Heart right ventricle (tissue), 16 donors: Measurements from ENCODE around the gene C19orf47. TPM values are rescaled to one million over a fixed set of nuclear protein-coding genes. Genes with fewer than 3 reads are reported as not detected.

Source experiments
- ATAC-seq, 8 donors: fragments of 200-7000 bp; cut with Tn5 transposase; one replicate each; pipeline ENCODE4 v1.9.1; 2020; ENCODE audit warnings: mild to moderate bottlenecking in 8 of 8, moderate library complexity in 8 of 8, moderate number of reproducible peaks in 1 of 8
- DNase-seq, 2 donors: peaks; one replicate each; pipeline ENCODE4 v3.0.0-alpha.2; 2020
- H3K27ac ChIP-seq, 10 donors: fragments of 200-600 bp; sonication (generic) in 2 of 10; one replicate each; pipeline versions ENCODE4 v1.5.0 to v1.8.0; 2020 to 2022; ENCODE audit warnings: mild to moderate bottlenecking in 3 of 10
- H3K27me3 ChIP-seq, 7 donors: fragments of 200-600 bp; one replicate each; pipeline ENCODE4 v1.8.0; 2021 to 2022; ENCODE audit warnings: mild to moderate bottlenecking in 2 of 7
- H3K36me3 ChIP-seq, 9 donors: fragments of 200-600 bp; sonication (generic) in 1 of 9; one replicate each; pipeline versions ENCODE4 v1.5.0 to v1.8.0; 2020 to 2022; ENCODE audit warnings: mild to moderate bottlenecking in 2 of 9
- H3K4me1 ChIP-seq, 9 donors: fragments of 200-600 bp; sonication (generic) in 1 of 9; one replicate each; pipeline versions ENCODE4 v1.5.0 to v1.8.0; 2020 to 2022; ENCODE audit warnings: mild to moderate bottlenecking in 4 of 9
- H3K4me3 ChIP-seq, 10 donors: fragments of 200-600 bp; sonication (generic) in 2 of 10; one replicate each; pipeline versions ENCODE4 v1.5.0 to v1.8.0; 2020 to 2022; ENCODE audit warnings: mild to moderate bottlenecking in 7 of 10, moderate library complexity in 2 of 10
- H3K9me3 ChIP-seq, 11 donors: fragments of 200-600 bp in 10 of 11; sonication (generic) in 2 of 11; one replicate each; pipeline versions ENCODE4 v1.5.0 to v1.8.0; 2013 to 2022; ENCODE audit warnings: mild to moderate bottlenecking in 2 of 11, control low read depth in 1 of 11, moderate library complexity in 1 of 11
- CTCF ChIP-seq, 9 donors: fragments of 200-600 bp; sonication (generic) in 2 of 9; IDR thresholded peaks; one replicate each; pipeline versions ENCODE4 v1.5.0 to v1.8.0; 2021 to 2022; ENCODE audit warnings: antibody characterized with exemption in 9 of 9, mild to moderate bottlenecking in 5 of 9, moderate library complexity in 1 of 9
- WGBS, 2 donors: extraction: QIAGEN DNeasy Blood & Tissue Kit; methylation state at CpG; one replicate each; pipeline ENCODE4 v1.1.7; 2013; ENCODE audit warnings: inconsistent platforms in 1 of 2; 5-methylcytosine and 5-hydroxymethylcytosine counted together
- intact Hi-C, 10 donors: fragments of 100-400 bp; cut with DNase I; formaldehyde crosslinking; loops; one replicate each; pipeline versions ENCODE4 v1.11.1 to v1.14.2; 2022
- polyA plus RNA-seq, 2 donors: library from polyadenylated mRNA; stranded (reverse); fragments of 200-250 nt; gene quantifications; one replicate each; pipeline ENCODE4 v1.2.3, GENCODE V29; 2013
- total RNA-seq, 10 donors: library from RNA; stranded (reverse); fragmentation: NEBNext Ultra II Directional in 3 of 10; extraction: Animal tissue kit (Norgen Biotek cat#: 25700) in 3 of 10; gene quantifications; one replicate each; pipeline versions ENCODE4 v1.2.1 to v1.2.4, GENCODE V29; 2021 to 2023
- donor health status: Arrhythmogenic right ventricular cardiomyopathy.
- donor health status: ischemic (EF 13 %, LVEDD 7.1; RV severe dilation, severe dysfunction).
- donor health status: healthy with polysubstance abuse.
- donor health status: DM: no; HTN: yes; CAD: no.
- donor health status: DM: no; HTN: no; CAD: no.
- donor health status: ischemic (EF 25% LVEDD 6.9; RV normal size, moderate dysfunction).
- donor health status: ischemic (EF 25% LVEDD 5.7; RV mildly dilated, moderate dysfunction).
- donor health status: healthy.
- donor health status: DM: yes; HTN: yes; CAD: no.
- donor health status: Ischemic cardiomyopathy.
- donor health status: ischemic (EF 35%, LVEDD 5.7; RV mildly dilated, moderate dysfunction).
- donor health status: nonischemic (EF 11% LVEDD 7.7; RV severe dilation, severe dysfunction).
- donor health status: DM: yes; HTN: yes; CAD: no.
- donor health status: PGD.
- donor health status: ischemic (EF 29% LVEDD 5.4; RV normal size, mild dysfunction).
- donor health status: nonischemic (EF 23%, LVEDD 6.1; RV moderate dilation, normal function).

The C19orf47 gene
- total and polyA plus RNA-seq, 12 donors: 138 to 347 (median 150) TPM

- Histone ChIP-seq H3K9me3 (no peaks in the 10 kb centered on the region), H3K36me3 (peaks cover 10 to 92% (median 65%) of the 10 kb centered on the region in 9 donors), H3K27ac (no peak overlapping the region), H3K4me3 (no peak overlapping the region), H3K27me3 (no peaks in the 10 kb centered on the region), H3K4me1 (peaks cover 0 to 7% (median 0%) of the 10 kb centered on the region in 9 donors)
- 86 to 91% methylated on average over 7 of the region's 7 CpGs for WGBS, 2 donors
- intact Hi-C loops: no loop called here
- ATAC-seq (no peak), DNase-seq (no peak)
- no peak for TF ChIP-seq CTCF (IDR thresholded peaks at IDR 0.05)
Observed at GRCh38 chr19:40322271-40322610, 26.0 kb downstream of the C19orf47 start.

GRCh38 chr19:40321566-40322270 lies 26.5 kb downstream of the C19orf47 start:
- no peak for ATAC-seq
- Histone ChIP-seq H3K36me3 (peaks cover 10 to 92% (median 60%) of the 10 kb centered on the region in 9 donors), H3K4me1 (peaks cover 0 to 7% (median 0%) of the 10 kb centered on the region in 9 donors), H3K9me3 (no peaks in the 10 kb centered on the region), H3K4me3 (no peak overlapping the region), H3K27ac (no peak overlapping the region), H3K27me3 (no peaks in the 10 kb centered on the region)
- no peak for DNase-seq
- TF ChIP-seq CTCF (IDR thresholded peaks at IDR 0.05): no peak
- intact Hi-C loops: no loop called here
- WGBS, 2 donors: 93 to 94% methylated on average over 27 of the region's 27 CpGs

GRCh38 chr19:40321076-40321475 lies 27.1 kb downstream of the C19orf47 start:
- no peak for TF ChIP-seq CTCF (IDR thresholded peaks at IDR 0.05)
- Histone ChIP-seq H3K9me3 (no peaks in the 10 kb centered on the region), H3K36me3 (peaks cover 10 to 88% (median 54%) of the 10 kb centered on the region in 9 donors), H3K27me3 (no peaks in the 10 kb centered on the region), H3K4me1 (peaks cover 0 to 7% (median 0%) of the 10 kb centered on the region in 9 donors), H3K27ac (no peak overlapping the region), H3K4me3 (no peak overlapping the region)
- ATAC-seq: no peak
- intact Hi-C loops: no loop called here
- no peak for DNase-seq
- 96 to 97% methylated on average over 18 of the region's 18 CpGs for WGBS, 2 donors

- DNase-seq (no peak), ATAC-seq (no peak)
- Histone ChIP-seq H3K4me3 (no peak overlapping the region), H3K27ac (no peak overlapping the region), H3K4me1 (peaks cover 0 to 12% (median 0%) of the 10 kb centered on the region in 9 donors), H3K36me3 (peaks cover 10 to 83% (median 48%) of the 10 kb centered on the region in 9 donors), H3K9me3 (no peaks in the 10 kb centered on the region), H3K27me3 (no peaks in the 10 kb centered on the region)
- WGBS, 2 donors: 81 to 89% methylated on average over 7 of the region's 7 CpGs
- no peak for TF ChIP-seq CTCF (IDR thresholded peaks at IDR 0.05)
- intact Hi-C loops: no loop called here
Observed at GRCh38 chr19:40320558-40320935, 27.6 kb downstream of the C19orf47 start.
